GM12875 (cell line): ENCODE results near the gene ANKS1A.

Experiments used
- H3K4me3 ChIP-seq: one replicate; pipeline ENCODE4 v1.5.1; 2011; ENCODE audit warnings: low read depth, low read length, control low read depth
- CTCF ChIP-seq: IDR thresholded peaks from 2 replicates; pipeline ENCODE4 v1.5.1; 2011; ENCODE audit warnings: low read depth, mild to moderate bottlenecking, control low read depth, inconsistent platforms, low read length, moderate library complexity, borderline replicate concordance; ENCODE audit not compliant: insufficient read depth

ANKS1A gene

GRCh38 chr6:35015996-35016395, 126.9 kb downstream of the ANKS1A start:
- no peak overlapping the region for H3K4me3 ChIP-seq
- no peak for TF ChIP-seq CTCF

DNA sequence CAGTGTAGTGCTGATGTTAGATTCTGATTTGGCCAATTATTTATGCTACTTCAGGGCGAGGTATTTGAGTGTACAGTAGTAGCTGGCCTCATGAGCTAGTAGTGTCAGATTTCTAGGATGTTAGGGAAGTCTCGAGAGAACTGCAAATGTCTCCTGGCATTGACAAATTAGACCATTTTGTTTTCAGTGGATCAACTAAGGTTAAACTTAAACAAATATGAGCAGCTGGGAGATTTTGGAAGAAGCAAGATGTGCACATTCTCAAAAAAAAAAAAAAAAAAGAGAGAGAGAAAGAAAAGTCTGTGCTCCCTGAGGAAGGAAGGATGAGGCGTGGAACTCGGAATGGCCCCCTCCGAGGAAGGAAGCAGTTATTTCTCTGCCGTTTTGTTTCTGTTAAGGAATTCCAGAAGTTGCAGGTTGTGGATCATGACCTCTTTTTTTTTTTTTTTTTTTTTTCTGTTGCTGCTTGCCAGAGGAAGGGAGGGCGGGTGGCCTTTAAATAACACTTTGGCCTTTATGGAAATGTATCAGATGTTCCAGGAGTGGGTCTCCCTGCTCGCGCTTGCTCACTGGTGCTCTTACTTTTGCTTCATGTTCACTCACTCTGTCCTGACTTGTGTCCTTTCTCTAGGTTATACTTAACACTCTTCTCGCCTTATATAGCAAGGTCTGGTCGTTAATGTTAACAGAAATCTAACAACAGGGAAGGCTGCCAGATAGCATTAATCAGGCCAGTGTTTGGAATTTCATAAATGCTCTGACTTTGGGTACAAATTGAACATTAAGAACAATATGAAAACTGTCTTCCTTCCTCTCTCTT, 127.7 kb downstream of the ANKS1A start:
- H3K4me3 ChIP-seq, result no peak overlapping the region
- TF ChIP-seq CTCF, result no peak

DNA sequence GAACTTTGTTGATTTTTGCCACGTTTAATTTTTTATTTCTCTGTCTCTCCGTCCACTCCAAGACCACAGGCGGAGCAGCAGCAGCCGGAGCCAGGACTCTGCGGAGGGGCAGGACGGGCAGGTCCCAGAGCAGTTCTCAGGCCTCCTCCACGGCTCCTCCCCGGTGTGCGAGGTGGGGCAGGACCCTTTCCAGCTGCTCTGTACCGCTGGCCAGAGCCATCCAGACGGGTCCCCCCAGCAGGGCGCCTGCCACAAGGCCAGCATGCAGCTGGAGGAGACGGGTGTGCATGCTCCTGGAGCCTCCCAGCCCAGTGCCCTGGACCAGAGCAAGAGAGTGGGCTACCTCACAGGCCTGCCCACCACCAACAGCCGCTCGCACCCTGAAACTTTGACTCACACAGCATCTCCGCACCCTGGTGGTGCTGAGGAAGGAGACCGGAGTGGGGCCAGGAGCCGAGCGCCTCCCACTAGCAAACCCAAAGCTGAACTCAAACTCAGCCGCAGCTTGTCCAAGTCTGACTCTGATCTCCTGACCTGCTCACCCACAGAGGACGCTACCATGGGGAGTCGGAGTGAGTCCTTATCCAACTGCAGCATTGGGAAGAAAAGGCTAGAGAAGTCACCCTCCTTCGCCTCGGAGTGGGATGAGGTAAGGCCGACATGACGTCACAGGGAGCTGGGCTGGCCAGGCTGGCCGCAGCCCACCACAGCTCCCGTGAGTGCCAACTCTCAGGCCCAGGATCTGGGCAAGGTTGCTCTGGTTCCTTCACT, 128.5 kb downstream of the ANKS1A start:
- no peak overlapping the region for H3K4me3 ChIP-seq
- no peak for TF ChIP-seq CTCF

- H3K4me3 ChIP-seq, result no peak overlapping the region
- no peak for TF ChIP-seq CTCF
Measured at GRCh38 chr6:35018182-35018519, 129.1 kb downstream of the ANKS1A start.

GRCh38 chr6:35018746-35019145, 129.7 kb downstream of the ANKS1A start:
- no peak overlapping the region for H3K4me3 ChIP-seq

GRCh38 chr6:35019171-35019570, 130.1 kb downstream of the ANKS1A start:
- H3K4me3 ChIP-seq, result no peak overlapping the region
- no peak for TF ChIP-seq CTCF

More at GRCh38 chr6:35018746-35019145, 129.7 kb downstream of the ANKS1A start:
- no peak for TF ChIP-seq CTCF
